Mammary epithelial cell (primary cell): ENCODE measurements around the gene CCDC182.

Experiments used
- EZH2 ChIP-seq: IDR thresholded peaks from 2 replicates; pipeline ENCODE4 v1.6.1; 2012; ENCODE audit warnings: low read length, inconsistent platforms, borderline replicate concordance
- TF ChIP-seq, protein P1 (sequence below), 2 donors: IDR thresholded peaks in 1 of 2; conservative IDR thresholded peaks in 1 of 2; 2 replicates each; pipeline ENCODE4 v1.5.1; 2011 to 2012; ENCODE audit warnings: inconsistent platforms in 2 of 2, low read length in 2 of 2, mild to moderate bottlenecking in 2 of 2, control low read depth in 1 of 2, low read depth in 1 of 2; ENCODE audit not compliant: insufficient read depth in 1 of 2; ENCODE audit errors: extremely low read depth in 1 of 2

DNA sequence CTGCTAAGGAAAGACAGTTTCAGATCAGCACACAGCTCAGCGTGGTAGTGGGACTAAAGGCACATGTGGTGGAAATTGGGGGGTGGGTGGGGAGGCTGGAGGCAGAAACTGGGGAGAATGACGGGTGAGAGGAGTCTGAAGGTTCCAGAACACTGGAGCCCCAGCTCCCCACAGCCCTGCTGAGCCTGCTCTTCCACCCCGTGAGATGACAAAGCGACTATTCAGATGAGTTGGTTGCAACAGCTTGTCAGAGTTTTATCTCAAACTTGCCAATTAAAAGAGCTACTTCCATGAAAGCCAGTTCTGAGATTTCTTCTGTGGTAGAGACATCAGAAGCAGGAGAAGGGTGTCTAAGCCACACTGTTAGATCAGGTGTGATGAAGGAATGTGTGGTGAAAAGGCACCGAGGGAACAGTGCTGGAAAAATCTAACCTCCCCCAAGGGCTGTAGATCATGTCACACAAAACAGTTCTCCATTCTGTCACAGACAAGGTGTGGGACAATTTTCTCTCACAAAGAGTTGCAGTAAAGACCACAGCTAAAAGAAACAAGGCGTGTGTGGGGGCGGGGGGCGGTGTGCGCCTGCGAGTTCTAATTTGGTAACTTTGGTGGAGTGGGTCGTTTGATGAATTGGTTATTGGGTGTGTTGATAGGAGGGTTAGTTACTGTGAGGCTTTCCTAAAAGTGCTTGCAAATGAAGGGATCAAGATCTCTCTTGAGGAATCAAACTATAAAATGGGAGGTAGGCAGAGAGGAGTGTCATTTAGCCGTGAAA lies 39.0 kb downstream of the CCDC182 start:
- TF ChIP-seq EZH2: no peak
- TF ChIP-seq, protein P1, sequence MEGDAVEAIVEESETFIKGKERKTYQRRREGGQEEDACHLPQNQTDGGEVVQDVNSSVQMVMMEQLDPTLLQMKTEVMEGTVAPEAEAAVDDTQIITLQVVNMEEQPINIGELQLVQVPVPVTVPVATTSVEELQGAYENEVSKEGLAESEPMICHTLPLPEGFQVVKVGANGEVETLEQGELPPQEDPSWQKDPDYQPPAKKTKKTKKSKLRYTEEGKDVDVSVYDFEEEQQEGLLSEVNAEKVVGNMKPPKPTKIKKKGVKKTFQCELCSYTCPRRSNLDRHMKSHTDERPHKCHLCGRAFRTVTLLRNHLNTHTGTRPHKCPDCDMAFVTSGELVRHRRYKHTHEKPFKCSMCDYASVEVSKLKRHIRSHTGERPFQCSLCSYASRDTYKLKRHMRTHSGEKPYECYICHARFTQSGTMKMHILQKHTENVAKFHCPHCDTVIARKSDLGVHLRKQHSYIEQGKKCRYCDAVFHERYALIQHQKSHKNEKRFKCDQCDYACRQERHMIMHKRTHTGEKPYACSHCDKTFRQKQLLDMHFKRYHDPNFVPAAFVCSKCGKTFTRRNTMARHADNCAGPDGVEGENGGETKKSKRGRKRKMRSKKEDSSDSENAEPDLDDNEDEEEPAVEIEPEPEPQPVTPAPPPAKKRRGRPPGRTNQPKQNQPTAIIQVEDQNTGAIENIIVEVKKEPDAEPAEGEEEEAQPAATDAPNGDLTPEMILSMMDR (conservative IDR thresholded peaks at IDR 0.05 in 1 of 2, IDR thresholded peaks at IDR 0.05 in 1 of 2; ENCODE audit: extremely low read depth in 1 of 2, insufficient read depth in 1 of 2, low read depth in 1 of 2, low read length in 2 of 2): no peak
